NCI-H446 (cell line): Measurements from ENCODE around the gene CHST11.
"Not testable (repeated sequence)": the region's sequence is repeated elsewhere in the genome, so short reads cannot be mapped to it uniquely, and the experiment has no call there.

Experiments
- DNase-seq, 2 experiments: peaks; one replicate each; lab custom pipeline; 2025; lab: John Stamatoyannopoulos, UW

The CHST11 gene

DNA sequence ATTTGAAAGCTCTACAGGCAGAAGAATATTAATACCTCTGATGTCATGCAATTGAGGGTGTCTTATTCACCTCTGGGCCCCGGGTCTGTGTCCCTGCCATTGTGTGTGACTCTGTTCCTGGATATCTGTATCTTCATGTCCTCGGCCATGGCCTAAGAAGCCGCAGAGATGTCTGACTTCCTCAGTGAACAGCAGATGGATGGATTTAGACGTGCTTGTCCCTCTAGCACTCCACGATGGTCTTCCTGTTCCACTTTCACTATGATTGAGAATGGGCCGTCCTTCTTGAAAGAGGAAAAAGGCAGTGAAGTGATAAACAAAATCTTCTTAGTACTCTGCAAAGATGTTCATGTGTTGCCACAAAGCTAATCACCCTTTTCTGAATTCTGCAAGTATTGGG lies 283.9 kb downstream of the CHST11 start:
- DNase-seq, result no peak

DNA sequence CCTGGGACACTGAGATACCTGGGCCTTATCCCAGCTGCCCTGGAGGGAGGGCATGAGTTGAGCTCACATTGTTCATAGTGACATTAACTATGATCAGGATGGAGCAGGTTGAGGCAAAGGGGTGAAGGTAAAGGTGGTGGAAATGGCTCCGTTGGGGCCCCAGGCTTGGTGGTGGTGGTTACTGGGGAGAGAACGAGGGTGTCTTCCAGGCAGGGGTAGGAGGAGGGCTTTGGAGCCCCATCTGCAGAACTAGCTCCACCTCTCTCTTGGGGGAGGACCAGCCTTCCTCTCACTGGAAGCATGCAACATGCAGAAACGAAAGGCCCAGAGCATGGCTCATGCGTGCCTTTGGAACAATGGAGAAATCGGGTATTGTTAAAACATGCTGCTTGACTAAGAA lies 284.3 kb downstream of the CHST11 start:
- no peak for DNase-seq

DNA sequence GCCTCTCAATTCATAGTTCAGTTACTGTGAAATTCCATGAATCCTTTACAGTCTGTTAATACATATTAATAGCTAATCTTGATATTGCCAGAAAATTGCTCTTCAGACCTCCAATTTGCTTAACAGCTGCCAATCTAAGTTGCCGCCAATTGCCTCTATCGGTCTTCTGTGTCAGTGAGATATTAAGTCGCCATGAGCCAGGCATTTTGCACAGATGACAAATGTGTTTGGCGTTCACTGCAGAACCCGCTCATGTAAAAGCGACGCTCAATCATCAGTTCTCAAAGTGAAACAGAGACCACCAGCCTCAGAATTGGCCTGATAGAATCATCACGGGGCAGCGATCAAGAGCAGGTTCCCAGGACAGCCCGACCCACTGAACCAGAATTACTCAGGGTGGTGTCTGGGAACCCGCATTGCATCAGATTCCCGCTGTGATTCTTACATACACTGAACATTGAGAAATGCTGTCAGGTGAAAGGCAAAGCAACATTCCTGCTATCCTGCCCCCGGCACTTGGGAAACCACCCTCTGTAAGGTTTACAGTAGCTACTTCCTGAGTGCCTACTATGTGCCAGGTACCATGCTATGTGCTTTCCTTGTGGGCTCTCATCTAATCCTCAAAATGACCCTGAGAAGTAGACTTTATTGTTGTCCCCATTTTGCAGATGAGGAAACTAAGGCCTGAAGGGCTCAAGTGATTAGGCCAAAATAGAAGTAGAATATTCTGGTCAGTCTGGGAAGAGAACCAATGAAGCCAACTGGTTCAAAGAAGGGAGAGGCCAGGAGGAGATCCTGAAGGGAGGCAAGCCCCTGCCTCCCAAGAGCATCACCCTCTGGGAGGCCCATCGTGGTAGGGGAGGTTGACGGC lies 285.0 kb downstream of the CHST11 start:
- DNase-seq, result peak; percentile 73 to 76

DNA sequence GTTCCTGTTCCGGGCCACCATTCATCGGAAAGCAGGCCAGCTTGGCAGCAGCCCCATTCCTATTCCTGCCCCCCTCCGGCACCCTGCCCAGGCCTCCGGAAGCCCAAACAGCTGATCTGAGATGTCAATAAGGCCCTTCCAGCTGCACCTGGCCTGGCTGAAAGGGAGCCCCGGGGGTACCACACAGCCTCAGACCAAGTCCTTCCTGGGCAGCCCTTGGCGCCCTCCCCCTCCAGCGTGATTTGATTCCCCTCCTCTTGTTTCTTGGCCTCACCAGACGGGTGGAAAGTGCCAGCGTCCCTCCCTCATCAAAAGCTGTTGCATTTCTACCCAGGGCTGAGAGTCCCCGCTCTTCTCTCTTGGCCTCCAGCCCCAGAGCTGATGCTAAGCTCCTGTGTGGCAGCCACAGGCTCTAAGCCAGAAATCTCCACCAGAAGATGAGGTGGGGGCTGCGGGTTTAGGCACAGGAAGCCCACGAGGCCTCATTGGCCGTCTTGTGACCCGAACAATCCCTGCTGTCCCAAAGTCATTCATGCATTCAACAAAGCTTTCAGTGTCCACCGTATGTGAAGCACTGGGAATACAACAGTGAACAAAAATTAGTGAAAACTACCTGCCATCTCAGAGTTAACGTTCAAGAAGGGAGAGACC lies 285.9 kb downstream of the CHST11 start:
- peak; percentile 90 to 94 for DNase-seq

DNA sequence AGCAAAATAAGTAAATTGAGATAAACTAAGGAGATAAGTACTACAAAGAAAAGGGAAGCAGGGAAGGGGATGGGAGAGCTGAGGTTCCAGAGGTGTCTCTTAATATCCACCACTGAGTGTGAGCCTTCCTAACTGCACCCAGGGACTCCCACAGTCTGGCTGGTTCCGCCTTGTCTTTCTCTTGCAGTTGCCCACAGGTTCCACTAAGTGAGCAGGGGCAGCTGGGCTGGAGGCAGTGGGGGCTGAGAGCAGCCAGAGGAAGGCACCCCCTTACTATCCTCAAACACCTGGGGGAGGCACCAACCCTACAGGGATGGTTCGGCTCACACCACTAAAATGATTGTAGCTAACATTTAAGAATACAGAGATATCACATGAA lies 286.4 kb downstream of the CHST11 start:
- no peak for DNase-seq

DNA sequence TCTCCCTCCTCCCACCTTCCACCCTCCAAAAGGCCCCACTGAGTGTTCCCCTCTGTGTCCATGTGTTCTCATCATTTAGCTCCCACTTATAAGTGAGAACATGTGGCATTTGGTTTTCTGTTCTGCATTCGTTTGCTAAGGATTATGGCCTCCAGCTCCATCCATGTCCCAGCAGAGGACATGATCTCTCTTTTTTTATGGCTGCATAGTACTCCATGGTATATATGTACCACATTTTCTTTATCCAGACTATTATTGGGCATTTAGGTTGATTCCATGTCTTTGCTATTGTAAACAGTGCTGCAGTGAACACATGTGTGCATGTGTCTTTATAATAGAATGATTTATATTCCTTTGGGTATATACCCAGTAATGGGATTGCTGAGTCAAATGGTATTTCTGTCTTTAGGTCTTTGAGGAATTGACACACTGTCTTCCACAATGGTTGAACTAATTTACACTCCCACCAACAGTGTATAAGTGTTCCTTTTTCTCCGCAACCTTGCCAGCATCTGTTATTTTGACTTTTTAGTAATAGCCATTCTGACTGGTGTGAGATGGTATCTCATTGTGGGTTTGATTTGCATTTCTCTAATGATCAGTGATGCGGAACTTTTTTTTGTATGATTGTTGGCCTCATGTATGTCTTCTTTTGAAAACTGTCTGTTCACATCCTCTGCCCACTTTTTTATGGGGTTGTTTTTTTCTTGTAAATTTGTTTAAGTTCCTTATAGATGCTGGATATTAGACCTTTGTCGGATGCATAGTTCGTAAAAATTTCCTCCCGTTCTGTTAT lies 287.2 kb downstream of the CHST11 start:
- DNase-seq, result not testable (repeated sequence)

DNA sequence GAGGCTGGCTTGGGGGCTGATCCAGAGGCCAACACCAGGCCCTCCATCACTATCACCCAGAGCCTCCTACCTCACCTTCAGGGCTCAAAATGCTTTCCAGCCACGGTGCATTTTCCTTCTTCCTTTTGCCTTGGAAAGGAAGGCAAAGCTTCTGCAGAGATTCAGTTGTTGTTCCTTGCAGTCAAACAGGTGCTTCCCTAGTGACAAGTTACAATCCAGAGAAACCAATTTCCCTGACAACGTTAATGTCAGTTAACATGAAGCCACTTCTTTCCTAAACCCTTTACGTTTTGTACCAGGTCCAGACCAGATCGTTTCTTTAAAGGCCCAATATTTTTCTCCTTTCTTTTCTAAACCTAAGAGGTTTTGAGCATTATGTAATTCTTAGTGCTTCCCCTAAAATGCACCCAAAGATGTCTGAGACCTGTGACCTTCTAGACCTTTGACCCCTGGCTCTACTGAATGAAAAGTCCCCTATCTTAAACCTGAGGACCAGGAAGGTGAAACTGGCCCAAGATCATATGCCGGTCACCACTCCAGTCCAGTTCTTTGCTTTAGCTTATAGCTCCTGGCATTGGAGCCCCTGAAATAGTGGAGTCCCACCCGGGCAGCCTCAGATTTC lies 289.8 kb downstream of the CHST11 start:
- DNase-seq, result no peak

DNA sequence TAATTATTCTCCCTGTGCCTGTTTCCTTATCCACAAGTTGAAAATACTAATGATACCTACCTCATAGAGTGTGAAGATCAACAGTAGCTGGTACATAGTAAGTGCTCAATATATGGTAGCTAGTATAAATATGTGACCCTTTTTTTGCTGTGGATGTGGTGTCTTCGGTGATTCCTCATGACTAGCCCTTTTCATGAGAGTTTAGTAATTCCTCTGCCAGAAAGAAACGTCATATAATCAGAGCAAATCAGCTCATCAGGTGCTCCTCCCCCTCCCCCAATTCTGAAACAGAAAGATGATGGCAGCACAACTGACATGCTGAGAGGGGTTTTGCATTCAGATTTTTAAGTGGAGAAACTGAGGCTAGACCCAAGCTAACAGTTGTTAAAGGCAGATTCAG lies 290.6 kb downstream of the CHST11 start:
- no peak for DNase-seq

DNA sequence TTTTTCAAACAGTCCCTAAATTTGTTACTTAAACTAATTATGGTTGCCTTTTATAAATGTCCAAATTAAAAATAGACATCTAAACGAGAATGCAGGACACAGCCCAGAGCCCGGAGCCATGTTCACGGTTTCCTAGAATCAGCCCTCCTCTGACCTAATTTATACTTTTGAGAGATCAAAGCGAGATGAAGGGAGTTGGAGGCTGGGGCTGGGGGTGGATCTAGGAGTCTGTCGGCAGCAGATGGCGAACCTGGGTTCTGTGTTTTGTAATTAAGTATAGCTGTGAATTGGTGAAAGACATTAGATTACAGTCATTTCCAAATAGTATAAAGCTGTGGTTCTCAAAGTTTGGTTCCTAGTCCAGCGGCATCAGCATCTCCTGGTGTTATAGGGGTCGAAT lies 291.2 kb downstream of the CHST11 start:
- DNase-seq, result no peak

DNA sequence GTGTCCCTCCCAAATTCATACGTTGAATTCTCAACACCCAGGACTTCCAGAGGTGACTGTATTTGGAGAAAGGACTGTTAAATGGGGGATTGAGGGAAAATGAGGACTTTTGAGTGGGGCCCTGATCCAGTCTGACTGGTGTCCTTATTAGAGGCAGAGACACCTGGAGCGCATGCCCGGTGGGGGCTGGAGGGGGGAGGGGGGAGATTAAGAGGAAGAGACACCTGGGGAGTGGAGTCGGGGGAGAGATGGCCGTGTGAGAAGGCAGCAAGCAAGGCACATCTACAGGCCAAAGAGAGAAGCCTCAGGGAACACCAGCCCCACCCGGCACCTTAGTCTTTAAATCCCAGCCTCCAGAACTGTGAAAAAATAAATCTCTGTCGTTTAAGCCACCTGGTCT lies 291.6 kb downstream of the CHST11 start:
- DNase-seq, result no peak

DNA sequence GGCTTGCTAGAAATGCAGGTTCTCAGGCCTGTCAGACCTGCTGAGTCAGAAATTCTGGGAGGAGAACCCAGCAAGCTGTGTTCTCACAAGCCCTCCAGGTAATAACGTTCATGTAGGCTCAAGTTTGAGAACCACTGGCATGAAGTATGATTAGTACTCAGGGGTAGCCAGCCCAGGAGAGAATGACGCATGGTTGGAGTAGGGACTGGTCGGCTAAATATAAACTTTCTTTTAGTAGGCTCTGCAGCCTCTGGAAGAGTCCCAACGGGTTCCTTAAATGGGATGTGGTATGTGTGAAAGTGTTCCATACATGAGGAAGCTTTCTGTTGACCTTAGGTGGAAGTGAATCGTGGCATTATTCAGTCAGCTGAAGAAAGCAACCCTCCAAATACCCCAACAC lies 292.0 kb downstream of the CHST11 start:
- no peak for DNase-seq

DNA sequence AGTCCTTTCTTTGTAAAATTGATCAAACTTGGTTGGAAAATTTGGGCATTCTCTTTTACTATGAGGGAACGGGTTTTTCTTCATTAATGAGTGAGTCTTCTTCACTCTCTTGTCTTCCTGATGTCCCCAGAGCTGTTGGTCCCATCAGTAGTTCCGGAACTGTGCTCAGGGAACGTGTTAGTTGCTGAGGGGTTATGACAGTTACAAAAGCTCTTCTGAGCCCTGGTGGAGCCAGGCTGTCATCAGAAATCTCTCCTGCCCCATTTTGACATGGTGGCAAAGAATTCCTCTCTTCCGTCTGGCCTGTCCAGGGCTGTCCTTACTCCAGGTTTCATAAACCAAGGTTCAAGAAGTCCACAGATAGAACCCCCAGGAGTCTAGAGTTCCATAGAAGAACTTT lies 292.8 kb downstream of the CHST11 start:
- no peak for DNase-seq

DNA sequence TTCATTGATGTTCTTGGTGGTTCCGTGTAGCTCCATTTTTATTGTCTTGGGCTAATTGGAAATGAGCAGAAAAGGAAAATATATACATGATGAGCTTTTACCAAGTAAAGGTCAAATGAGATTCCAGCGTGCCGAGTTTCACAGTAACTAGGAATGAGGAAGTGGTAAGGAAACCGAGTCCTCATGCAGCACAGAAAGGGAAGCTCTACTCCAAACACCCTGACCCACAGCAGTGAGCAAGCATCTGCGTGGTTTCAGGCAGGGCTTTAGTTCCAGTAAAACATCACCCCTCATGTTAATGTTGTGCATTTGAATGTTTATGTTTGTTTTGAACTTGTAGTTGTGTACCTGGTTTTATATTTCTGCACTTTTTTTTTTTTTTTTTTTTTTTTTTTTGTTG lies 293.3 kb downstream of the CHST11 start:
- DNase-seq, result no peak

DNA sequence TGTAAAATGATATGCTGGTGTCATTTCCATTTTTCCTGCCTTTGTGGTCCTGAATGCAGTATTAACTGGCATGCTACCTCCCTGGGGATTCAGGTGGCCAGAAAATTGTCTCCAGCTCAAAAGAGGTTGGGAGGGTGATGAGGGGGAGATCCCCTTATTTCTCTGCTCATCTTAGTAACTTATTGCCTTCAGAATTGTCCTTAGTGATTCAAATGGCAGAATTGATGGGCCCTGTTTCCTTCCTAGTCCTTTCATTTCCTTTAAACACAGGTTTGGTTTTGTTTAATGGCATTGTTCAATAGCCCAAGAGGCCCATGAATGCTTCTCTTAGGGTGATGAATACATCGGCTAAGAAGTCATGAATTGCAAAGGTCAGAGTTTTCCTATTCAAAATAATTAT lies 294.4 kb downstream of the CHST11 start:
- DNase-seq, result no peak

DNA sequence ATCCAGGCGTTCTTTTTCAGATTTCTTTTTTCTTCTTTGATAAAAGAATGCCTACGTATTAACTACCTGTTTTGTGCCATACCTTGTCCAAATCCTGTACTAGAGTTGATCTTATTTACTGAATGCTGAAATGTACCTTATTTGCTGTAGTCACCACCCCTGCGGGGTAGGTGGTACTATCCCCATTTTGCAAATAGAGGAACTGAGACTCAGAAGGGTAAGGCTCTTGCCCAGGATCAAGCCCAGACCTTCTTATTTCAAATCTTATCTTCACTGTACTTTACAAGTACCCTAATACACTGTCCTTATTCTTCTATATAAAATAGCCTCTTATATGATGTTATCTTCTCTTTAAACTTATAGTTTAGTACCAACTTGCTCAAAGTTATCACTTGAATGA lies 294.8 kb downstream of the CHST11 start:
- no peak for DNase-seq

DNA sequence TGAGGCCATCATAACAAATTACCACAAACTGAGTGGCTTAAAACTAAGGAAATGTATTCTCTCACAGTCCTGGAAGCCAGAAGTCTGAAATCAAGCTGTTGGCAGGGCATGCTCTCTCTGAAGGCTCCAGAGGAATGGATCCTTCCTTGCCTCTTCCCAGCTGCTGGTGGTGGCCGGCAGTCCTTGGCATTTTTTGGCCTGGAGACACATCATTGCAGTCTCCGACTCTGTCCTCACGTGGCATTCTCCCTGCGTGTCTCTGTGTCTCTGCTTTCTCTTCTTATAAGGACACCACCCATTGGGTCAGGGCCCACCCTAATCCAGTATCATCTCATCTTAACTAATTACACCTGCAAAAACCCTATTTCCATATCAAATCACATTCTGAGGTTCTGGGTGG lies 295.3 kb downstream of the CHST11 start:
- no peak for DNase-seq

DNA sequence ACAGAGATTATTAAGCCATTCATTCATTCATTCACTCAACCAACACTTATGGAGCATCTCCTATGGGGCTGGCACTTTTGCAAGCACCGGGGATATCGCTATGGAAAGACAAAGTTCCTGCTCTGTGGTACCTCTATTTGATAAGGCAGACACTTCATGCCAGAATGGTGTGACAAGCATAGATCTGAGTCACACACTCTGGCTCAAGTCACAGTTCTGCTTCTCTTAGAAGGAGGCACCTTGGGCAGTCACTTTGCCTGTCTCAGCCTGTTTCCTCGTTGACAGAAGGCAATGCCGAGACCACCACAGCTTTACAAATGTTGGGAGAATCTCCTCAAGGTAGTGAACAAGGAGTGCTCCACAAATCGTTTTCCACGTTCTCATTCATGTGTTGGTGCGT lies 296.1 kb downstream of the CHST11 start:
- no peak for DNase-seq

DNA sequence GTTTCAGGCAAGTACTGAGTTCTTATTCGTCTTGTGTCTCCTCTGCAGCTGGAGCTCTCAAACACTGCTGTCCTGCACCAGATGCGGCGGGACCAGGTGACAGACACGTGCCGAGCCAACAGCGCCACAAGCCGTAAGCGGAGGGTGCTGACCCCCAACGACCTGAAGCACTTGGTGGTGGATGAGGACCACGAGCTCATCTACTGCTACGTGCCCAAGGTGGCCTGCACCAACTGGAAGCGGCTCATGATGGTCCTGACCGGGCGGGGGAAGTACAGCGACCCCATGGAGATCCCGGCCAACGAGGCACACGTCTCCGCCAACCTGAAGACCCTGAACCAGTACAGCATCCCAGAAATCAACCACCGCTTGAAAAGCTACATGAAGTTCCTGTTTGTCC lies 300.2 kb downstream of the CHST11 start:
- DNase-seq, result no peak

DNA sequence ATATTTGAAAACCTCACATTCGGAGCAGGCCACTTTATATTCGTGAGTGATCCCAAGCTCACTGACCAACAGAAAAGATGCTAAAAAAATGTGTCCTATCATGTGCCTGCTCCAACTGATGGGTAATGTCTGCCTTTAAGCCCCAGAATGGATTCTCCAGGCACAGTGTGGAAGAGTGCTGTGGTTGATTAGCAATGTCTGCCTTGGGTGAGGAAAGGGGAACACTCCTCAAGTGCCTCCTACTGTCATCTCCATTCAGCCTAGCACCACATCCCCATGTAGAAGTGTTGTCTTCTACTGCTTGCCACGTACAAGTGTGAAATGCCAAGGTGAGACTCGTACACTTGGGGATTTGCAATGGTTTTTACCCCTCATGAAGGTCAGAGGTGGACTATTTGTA lies 302.0 kb downstream of the CHST11 start:
- no peak for DNase-seq

DNA sequence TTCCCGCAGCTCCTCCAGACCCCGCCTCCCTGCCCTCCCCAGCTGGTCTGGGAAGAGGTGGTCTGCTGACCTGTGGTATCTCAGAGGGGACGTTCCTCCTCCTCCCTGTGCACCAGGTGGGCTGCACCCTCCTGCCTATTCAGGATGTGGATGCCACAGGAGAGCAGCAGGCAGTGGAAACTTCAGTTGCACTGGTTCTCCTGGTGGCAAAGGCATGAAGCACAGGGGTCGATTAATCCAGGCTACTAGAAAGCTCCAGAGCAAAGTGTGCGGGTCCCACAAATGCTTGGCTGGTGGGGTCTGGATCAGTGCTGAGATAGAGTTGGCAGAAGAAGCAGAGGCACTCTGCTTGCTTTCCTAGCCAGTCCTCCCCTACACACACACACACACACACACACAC lies 304.3 kb downstream of the CHST11 start:
- DNase-seq, result no peak

DNA sequence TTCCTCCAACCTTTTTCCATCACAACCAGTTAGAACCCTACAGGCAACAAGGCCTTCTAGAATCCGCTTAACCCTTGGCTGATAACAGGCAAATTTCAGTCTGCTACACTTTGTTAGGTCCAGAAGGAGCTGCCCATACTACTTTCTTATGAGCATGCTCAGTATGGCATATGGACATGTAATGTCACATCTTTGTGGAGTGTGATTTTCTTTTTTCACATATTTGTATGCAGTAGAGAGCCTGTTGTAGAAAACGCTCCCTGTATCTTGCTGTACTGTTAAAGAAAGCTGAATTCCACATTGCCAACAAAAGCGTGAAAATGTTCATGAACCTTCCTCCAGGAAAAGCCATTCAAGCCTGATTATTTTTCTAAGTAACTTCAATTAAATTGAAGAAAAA lies 304.9 kb downstream of the CHST11 start:
- no peak for DNase-seq

DNA sequence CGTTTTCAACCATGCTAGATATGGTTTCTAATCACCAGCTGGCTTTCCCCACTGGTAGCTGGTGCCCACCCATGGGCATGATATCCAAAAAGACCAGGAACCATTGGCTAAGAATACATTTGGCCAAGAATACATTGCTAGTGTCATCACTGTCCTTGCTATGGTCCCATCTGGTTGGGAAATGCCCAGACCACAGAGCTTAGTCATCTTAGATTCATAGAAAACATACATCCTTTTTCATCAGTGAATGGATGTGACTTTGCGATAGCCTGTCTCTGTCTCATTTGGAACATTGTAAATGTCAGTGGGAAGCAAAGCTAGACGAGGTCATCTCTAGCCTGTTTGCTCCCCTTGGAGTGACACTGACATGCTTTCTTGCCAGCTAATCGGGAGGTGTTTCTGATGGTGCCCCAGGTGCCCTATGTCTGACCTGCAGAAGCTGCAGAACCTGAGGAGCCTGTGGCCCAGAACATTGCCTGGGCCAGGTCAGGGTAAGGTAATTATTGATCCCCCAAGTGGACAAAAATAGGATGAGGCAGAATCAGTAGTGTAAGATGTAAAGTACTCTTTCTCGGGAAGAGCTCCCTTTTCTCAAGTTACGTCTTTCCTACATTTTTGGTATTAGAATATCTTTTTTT lies 306.5 kb downstream of the CHST11 start:
- no peak for DNase-seq
